Fibroblast of upper back skin (primary cell): ENCODE measurements around the gene DNAJC5.
"Not testable (repeated sequence)": the region's sequence is repeated elsewhere in the genome, so short reads cannot be mapped to it uniquely, and the experiment has no call there.

ENCODE experiments used
- DNase-seq: peaks from one replicate; pipeline ENCODE4 v3.0.0-alpha.2; 2013

Gene DNAJC5

GRCh38 chr20:63861981-63862901, 32.7 kb upstream of the DNAJC5 start:
- DNase-seq = no peak

- no peak for DNase-seq
Measured at GRCh38 chr20:63863021-63863797, 31.7 kb upstream of the DNAJC5 start.

GRCh38 chr20:63863798-63864544, 31.0 kb upstream of the DNAJC5 start:
- peak; percentile 66 for DNase-seq

GRCh38 chr20:63864545-63864977, 30.4 kb upstream of the DNAJC5 start:
- DNase-seq = no peak

GRCh38 chr20:63864978-63865640, 29.8 kb upstream of the DNAJC5 start, which contains the start of gene TPD52L2:
Gene TPD52L2 (plus strand): TSS chr20:63865270. CDS start chr20:63865366, 96 bp downstream.
- DNase-seq = peak; percentile 97

GRCh38 chr20:63867042-63867441, 27.9 kb upstream of the DNAJC5 start:
- DNase-seq = not testable (repeated sequence)

- no peak for DNase-seq
Measured at GRCh38 chr20:63868264-63868663, 26.7 kb upstream of the DNAJC5 start.

GRCh38 chr20:63873477-63873971, 21.4 kb upstream of the DNAJC5 start:
- no peak for DNase-seq

GRCh38 chr20:63874241-63874640, 20.7 kb upstream of the DNAJC5 start:
- not testable (repeated sequence) for DNase-seq

- no peak for DNase-seq
Measured at GRCh38 chr20:63876489-63877036, 18.4 kb upstream of the DNAJC5 start.

GRCh38 chr20:63877755-63878470, 17.0 kb upstream of the DNAJC5 start:
- no peak for DNase-seq

- DNase-seq = no peak
Measured at GRCh38 chr20:63878899-63879663, 15.8 kb upstream of the DNAJC5 start.

GRCh38 chr20:63880901-63881300, 14.0 kb upstream of the DNAJC5 start:
- not testable (repeated sequence) for DNase-seq

GRCh38 chr20:63881451-63882226, 13.3 kb upstream of the DNAJC5 start:
- DNase-seq = no peak

GRCh38 chr20:63882257-63883200, 12.4 kb upstream of the DNAJC5 start:
- no peak for DNase-seq

GRCh38 chr20:63883201-63883593, 11.7 kb upstream of the DNAJC5 start:
- no peak for DNase-seq

GRCh38 chr20:63884506-63885263, 10.2 kb upstream of the DNAJC5 start:
- DNase-seq = no peak
